SK-N-SH treated with all-trans-retinoic acid at 6 μM for 48 hours (cell line): ENCODE data around the gene EXOC7.
"Not testable (repeated sequence)": the region's sequence is repeated elsewhere in the genome, so short reads cannot be mapped to it uniquely, and the experiment has no call there.

Experiments
- BACH2 ChIP-seq: fragments of 250-450 bp; sonication (Bioruptor Pico); IDR thresholded peaks from 2 replicates; pipeline ENCODE4 v1.9.0; 2021; ENCODE audit warnings: mild to moderate bottlenecking, borderline replicate concordance
- ISL1 ChIP-seq: fragments of 250-450 bp; sonication (Bioruptor Pico); IDR thresholded peaks from 2 replicates; pipeline ENCODE4 v2.1.2; 2022; ENCODE audit warnings: mild to moderate bottlenecking, moderate library complexity
- PPARA ChIP-seq: fragments of 250-450 bp; sonication (Bioruptor Pico); IDR thresholded peaks from 2 replicates; pipeline ENCODE4 v1.5.0; 2020; ENCODE audit warnings: mild to moderate bottlenecking, borderline replicate concordance
- RARB ChIP-seq: fragments of 250-450 bp; sonication (Bioruptor Pico); IDR thresholded peaks from 2 replicates; pipeline ENCODE4 v1.8.0; 2021; ENCODE audit warnings: mild to moderate bottlenecking, moderate library complexity
- ZFP3 ChIP-seq: fragments of 250-450 bp; sonication (Bioruptor Pico); IDR thresholded peaks from 2 replicates; pipeline ENCODE4 v1.5.0; 2020; ENCODE audit warnings: mild to moderate bottlenecking, moderate library complexity
- ZNF565 ChIP-seq: fragments of 450-650 bp; formaldehyde crosslinking; conservative IDR thresholded peaks from 2 replicates; pipeline ENCODE4 v1.5.0; 2020; ENCODE audit warnings: low read depth, mild to moderate bottlenecking, moderate library complexity
- TF ChIP-seq, protein P1 (sequence below): fragments of 250-450 bp; sonication (Bioruptor Pico); IDR thresholded peaks from 2 replicates; pipeline ENCODE4 v1.5.1; 2020; ENCODE audit warnings: low read depth, mild to moderate bottlenecking, moderate library complexity

GRCh38 chr17:76042868-76043267 lies 60.7 kb downstream of the EXOC7 start:
- TF ChIP-seq BACH2, RARB, PPARA, ZFP3, ISL1, ZNF565 (CRISPR knock-in tag): not testable (repeated sequence)
- TF ChIP-seq, protein P1, sequence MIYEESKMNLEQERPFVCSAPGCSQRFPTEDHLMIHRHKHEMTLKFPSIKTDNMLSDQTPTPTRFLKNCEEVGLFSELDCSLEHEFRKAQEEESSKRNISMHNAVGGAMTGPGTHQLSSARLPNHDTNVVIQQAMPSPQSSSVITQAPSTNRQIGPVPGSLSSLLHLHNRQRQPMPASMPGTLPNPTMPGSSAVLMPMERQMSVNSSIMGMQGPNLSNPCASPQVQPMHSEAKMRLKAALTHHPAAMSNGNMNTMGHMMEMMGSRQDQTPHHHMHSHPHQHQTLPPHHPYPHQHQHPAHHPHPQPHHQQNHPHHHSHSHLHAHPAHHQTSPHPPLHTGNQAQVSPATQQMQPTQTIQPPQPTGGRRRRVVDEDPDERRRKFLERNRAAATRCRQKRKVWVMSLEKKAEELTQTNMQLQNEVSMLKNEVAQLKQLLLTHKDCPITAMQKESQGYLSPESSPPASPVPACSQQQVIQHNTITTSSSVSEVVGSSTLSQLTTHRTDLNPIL, result not testable (repeated sequence)
